Upper lobe of right lung (tissue), 1 donor: ENCODE measurements around the gene DDR2. TPM values are rescaled to one million over a fixed set of nuclear protein-coding genes. Genes with fewer than 3 reads are reported as not detected.
"Not testable (repeated sequence)": the region's sequence is repeated elsewhere in the genome, so short reads cannot be mapped to it uniquely, and the experiment has no call there.

Experiments
- ATAC-seq: fragments of 200-7000 bp; cut with Tn5 transposase; one replicate; pipeline ENCODE4 v1.9.1; 2020; ENCODE audit warnings: mild to moderate bottlenecking, moderate library complexity
- DNase-seq: peaks from one replicate; pipeline ENCODE4 v3.0.0-alpha.2; 2020
- H3K27ac ChIP-seq: fragments of 200-600 bp; one replicate; pipeline ENCODE4 v1.8.0; 2022
- H3K27me3 ChIP-seq: fragments of 200-600 bp; one replicate; pipeline ENCODE4 v1.8.0; 2022; ENCODE audit warnings: mild to moderate bottlenecking
- H3K36me3 ChIP-seq: fragments of 200-600 bp; one replicate; pipeline ENCODE4 v1.8.0; 2022
- H3K4me1 ChIP-seq: fragments of 200-600 bp; one replicate; pipeline ENCODE4 v1.8.0; 2022
- H3K4me3 ChIP-seq: fragments of 200-600 bp; one replicate; pipeline ENCODE4 v1.8.0; 2022; ENCODE audit warnings: mild to moderate bottlenecking
- H3K9me3 ChIP-seq: fragments of 200-600 bp; one replicate; pipeline ENCODE4 v1.8.0; 2022
- intact Hi-C: fragments of 100-400 bp; cut with DNase I; formaldehyde crosslinking; loops from one replicate; pipeline ENCODE4 v1.11.0; 2022
- total RNA-seq: library from RNA; stranded (reverse); fragmentation: NEBNext Ultra II Directional; extraction: Animal tissue kit (Norgen Biotek cat#: 25700); gene quantifications from one replicate; pipeline ENCODE4 v1.2.1, GENCODE V29; 2021
- TF ChIP-seq, protein P1 (sequence below): fragments of 200-600 bp; IDR thresholded peaks from one replicate; pipeline ENCODE4 v1.8.0; 2022; ENCODE audit warnings: antibody characterized with exemption
- donor health status: DM: no; HTN: yes; CAD: no; lungs with severe emphysema.

The DDR2 gene
- total RNA-seq, 1 donor from 2014 or later = 44.6 TPM

DNA sequence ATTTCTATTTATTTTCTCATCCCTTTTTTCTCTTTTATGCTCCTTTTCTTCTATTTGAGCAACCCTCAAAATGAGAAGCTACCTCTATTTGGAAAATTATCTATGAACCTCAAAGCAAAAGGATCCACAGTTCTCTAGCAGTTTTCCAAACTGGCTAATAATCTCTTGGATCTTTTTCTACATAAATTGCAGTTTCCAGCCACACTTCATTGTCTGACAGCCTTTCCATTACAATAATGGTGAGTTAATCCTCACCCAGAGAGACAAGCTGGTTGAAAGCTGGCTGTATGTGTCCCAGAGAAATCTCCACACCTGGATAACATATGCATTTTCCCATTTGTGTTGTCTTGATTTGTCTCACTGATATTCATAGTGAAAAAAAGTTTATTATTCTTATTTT lies 141.7 kb downstream of the DDR2 start:
- ATAC-seq (no peak), DNase-seq (no peak)
- peaks cover 20% of the 10 kb centered on the region for H3K36me3 ChIP-seq
- TF ChIP-seq, protein P1, sequence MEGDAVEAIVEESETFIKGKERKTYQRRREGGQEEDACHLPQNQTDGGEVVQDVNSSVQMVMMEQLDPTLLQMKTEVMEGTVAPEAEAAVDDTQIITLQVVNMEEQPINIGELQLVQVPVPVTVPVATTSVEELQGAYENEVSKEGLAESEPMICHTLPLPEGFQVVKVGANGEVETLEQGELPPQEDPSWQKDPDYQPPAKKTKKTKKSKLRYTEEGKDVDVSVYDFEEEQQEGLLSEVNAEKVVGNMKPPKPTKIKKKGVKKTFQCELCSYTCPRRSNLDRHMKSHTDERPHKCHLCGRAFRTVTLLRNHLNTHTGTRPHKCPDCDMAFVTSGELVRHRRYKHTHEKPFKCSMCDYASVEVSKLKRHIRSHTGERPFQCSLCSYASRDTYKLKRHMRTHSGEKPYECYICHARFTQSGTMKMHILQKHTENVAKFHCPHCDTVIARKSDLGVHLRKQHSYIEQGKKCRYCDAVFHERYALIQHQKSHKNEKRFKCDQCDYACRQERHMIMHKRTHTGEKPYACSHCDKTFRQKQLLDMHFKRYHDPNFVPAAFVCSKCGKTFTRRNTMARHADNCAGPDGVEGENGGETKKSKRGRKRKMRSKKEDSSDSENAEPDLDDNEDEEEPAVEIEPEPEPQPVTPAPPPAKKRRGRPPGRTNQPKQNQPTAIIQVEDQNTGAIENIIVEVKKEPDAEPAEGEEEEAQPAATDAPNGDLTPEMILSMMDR = no peak
- no peak overlapping the region for H3K27ac ChIP-seq
- intact Hi-C loops = no loop called here
- H3K27me3 ChIP-seq = no peaks in the 10 kb centered on the region
- H3K4me3 ChIP-seq = no peak overlapping the region
- H3K9me3 ChIP-seq = no peaks in the 10 kb centered on the region
- no peaks in the 10 kb centered on the region for H3K4me1 ChIP-seq

DNA sequence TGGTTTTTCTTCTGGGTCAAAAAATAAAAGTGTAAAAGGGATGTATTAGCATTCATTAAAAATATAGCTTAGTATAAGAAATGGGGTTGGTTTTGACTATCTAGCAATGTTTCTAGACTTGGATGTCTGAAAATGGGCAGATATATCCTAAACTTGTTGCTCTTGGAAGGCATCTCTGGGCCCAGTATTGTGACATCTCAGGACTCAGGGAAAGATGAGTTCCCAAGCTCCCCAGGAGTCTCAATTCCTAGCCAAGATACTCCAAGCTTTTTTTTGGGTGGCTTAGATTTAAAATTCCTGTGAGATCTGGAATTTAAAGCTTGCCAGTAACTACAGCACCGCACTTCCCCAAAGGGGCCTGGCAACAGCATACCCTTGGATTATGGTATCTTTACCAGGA lies 146.8 kb downstream of the DDR2 start:
- intact Hi-C loops = no loop called here

DNA sequence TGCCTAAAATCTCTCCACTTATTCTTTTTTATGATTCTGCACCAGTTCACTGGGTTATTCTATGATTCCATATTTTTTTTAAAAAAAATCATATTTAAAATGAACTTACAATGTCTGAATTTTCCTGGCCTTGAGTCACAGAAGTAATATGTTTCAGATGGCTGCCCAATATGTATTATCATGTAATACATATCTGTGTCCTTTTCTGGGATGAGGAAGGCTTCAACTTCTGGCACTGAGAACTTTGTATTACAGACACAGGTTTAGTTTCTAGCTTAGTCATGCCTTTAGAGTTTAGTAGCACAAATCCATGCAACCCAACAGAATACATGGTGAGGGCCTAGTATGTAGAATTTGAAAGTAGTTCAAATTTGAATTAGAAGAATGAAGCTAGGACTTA lies 150.4 kb downstream of the DDR2 start:
- H3K4me1 ChIP-seq = no peaks in the 10 kb centered on the region
- no peaks in the 10 kb centered on the region for H3K9me3 ChIP-seq
- DNase-seq (no peak), ATAC-seq (no peak)
- no peak overlapping the region for H3K27ac ChIP-seq
- no peaks in the 10 kb centered on the region for H3K36me3 ChIP-seq
- intact Hi-C loops = no loop called here
- TF ChIP-seq, protein P1 = no peak
- no peak overlapping the region for H3K4me3 ChIP-seq
- no peaks in the 10 kb centered on the region for H3K27me3 ChIP-seq

More for the DNA sequence above, 146.8 kb downstream of the DDR2 start:
- H3K9me3 ChIP-seq = no peaks in the 10 kb centered on the region
- peaks cover 2% of the 10 kb centered on the region for H3K36me3 ChIP-seq
- TF ChIP-seq, protein P1 = no peak
- no peak overlapping the region for H3K27ac ChIP-seq
- ATAC-seq (no peak), DNase-seq (no peak)
- no peaks in the 10 kb centered on the region for H3K27me3 ChIP-seq
- no peak overlapping the region for H3K4me3 ChIP-seq
- no peaks in the 10 kb centered on the region for H3K4me1 ChIP-seq

DNA sequence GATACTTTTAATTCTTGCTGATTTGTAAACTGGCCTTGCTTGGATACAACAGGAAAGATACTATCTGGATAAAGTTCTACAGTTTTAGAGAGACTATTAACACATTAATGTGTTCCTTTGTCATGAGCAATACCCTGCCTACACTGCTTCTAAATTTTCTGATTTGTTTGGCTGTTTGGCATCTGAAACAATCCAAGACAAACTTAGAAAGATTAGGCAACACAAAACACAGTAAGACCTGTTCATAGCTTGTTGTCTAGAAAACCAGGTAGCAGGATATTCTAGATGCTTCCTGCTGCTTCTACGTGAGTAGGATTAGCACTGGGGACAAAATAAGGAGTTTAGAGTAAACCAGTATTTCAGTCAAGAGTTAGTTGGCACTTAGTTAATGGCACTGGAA lies 152.7 kb downstream of the DDR2 start:
- H3K27ac ChIP-seq, ATAC-seq, intact Hi-C loops: not testable (repeated sequence)

DNA sequence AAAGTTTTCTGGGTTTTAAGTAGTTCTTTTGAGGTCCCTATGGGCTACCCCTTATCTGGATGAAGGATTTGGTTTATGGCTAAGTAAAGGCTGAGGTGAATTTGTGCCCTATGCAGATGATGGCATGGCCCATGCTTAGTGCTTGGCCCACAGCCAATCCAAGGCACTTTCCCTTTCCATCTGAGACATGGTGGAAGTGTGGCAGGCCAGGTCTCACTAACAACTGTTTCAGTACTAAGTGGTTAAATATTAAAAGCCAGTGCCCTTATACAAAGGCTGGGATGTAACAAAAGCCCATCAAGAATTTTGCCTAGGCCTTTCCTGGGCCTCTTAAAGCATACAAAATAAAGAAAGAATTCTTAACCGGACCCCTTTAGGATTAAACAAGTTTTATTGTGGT lies 156.5 kb downstream of the DDR2 start:
- H3K9me3 ChIP-seq, intact Hi-C loops, H3K36me3 ChIP-seq, H3K4me3 ChIP-seq, H3K27me3 ChIP-seq, H3K27ac ChIP-seq, H3K4me1 ChIP-seq, DNase-seq, ATAC-seq: not testable (repeated sequence)

More for the DNA sequence above, 152.7 kb downstream of the DDR2 start:
- not testable (repeated sequence) for H3K36me3 ChIP-seq, H3K4me3 ChIP-seq, H3K4me1 ChIP-seq, H3K27me3 ChIP-seq, DNase-seq, H3K9me3 ChIP-seq

DNA sequence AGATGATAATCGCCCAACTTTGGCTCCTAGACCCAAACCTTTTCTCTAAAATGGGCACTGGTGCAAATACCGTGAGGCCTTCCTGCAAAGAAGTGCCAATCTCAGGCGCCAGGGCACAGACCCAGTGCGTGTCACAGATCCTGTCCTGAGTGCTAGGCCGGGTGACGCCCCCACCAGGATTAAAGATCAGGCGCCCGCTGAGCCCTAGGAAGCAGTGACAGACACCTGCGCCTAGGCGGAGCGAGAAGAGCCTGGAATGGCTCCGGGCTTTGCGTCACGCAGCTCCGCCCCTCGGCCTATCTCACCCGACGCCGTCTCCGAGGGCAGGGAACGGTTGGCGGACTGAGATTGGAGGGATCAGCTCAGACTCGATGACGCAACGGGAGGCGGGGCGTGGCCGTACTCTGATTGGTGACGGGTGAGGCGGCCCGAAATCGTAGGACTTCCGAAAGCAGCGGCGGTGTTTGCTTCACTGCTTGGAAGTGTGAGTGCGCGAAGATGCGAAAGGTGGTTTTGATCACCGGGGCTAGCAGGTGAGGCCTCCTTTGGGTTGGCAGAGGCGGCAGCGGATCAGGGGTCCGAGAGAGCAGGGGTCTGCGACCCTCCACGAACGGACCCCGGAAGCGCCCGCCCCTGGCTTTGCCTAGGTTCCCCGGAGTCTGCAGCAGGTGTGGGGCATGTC lies 158.2 kb downstream of the DDR2 start, which contains the start of gene HSD17B7:
Gene HSD17B7 (plus strand): TSS at position 400 of the 682 bp plus-strand sequence. CDS start 99 bp downstream, at position 499.
- H3K4me3 ChIP-seq = peak within 1 kb of the TSS; percentile 51
- ATAC-seq (peak; percentile 100), DNase-seq (peak; percentile 91)
- H3K9me3 ChIP-seq, H3K4me1 ChIP-seq, intact Hi-C loops, H3K27me3 ChIP-seq, H3K36me3 ChIP-seq: not testable (repeated sequence)
- peak within 1 kb of the TSS; percentile 87 for H3K27ac ChIP-seq
- TF ChIP-seq, protein P1 = peak; percentile 12

DNA sequence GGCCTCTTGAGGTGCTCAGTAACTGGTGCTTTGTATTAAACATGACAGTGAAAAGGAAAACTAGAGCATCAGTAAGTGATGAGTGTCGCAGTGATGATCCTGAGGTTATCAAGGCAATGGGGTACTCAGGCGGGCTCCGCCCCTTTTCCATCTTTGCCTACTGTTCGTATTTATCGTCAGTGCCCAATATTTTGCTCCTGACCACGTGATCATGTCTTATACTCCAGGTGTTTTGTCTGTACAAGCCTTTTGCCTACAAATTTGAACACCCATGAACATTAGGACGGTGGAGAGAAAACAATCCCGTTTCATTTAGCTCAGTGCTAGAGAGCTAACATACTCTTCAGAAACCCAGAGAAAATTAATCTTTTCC lies 158.7 kb downstream of the DDR2 start:
- DNase-seq, H3K4me1 ChIP-seq, H3K27me3 ChIP-seq, intact Hi-C loops, H3K9me3 ChIP-seq, H3K36me3 ChIP-seq: not testable (repeated sequence)
- Histone ChIP-seq H3K4me3 (peak overlapping the region; percentile 51), H3K27ac (peak overlapping the region; percentile 87)
- ATAC-seq = peak; percentile 27

DNA sequence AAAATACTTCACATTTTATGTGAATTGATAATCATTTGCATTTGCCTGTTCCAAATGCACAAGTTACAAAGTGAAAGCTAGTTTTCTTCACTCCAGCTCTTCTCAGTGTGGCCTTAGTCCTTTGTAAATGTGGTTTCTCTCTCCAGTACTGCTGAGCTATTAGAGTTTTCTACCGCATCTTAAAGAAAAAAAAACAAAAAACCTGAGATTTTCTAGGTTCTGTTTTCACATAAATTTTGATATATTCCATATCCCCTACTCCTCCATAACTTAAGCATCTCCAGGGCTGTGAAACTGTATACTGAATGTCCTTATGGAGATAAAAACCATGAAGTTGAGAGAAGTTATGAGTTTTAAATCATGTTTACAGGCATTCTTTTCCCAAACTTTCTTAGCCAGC lies 162.0 kb downstream of the DDR2 start:
- H3K4me3 ChIP-seq, H3K27ac ChIP-seq, ATAC-seq, H3K9me3 ChIP-seq, H3K4me1 ChIP-seq, intact Hi-C loops, DNase-seq, H3K27me3 ChIP-seq: not testable (repeated sequence)
- peaks cover 16% of the 10 kb centered on the region for H3K36me3 ChIP-seq

DNA sequence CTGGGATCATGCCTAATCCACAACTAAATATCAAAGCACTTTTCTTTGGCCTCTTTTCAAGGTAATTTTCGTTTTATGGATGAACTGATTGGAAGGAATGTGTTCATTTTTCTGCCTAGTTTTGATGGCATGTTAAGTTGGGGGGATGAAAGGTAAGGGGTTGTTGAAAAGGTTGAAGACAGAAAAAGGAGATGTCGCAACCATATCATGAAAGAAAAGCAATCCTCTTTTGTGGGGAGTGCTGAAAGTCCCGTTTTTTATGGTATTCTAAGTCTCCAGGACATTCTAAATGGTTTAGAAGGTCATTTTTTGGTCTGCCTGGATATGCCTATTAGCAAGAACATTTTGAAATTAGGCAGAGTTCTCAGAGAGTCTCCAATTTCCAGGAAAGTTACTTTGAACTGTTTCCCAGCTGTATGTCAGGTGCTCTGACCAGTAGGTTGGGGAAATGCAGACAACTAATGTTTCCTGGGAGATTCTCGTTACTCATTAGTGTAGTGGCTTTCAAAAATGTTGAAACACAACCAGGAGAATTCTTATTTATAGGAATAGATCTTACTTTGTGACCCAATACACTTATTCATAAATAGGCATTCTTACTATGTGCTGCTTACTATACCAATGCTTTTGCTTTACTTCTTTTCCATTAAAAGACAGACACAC lies 164.5 kb downstream of the DDR2 start:
- H3K9me3 ChIP-seq, H3K4me1 ChIP-seq, H3K4me3 ChIP-seq, intact Hi-C loops, ATAC-seq, H3K27ac ChIP-seq, H3K27me3 ChIP-seq, DNase-seq: not testable (repeated sequence)
- H3K36me3 ChIP-seq = peaks cover 38% of the 10 kb centered on the region
